DND-41 (cell line): Measurements from ENCODE around the gene STX19.
A peak's percentile ranks its signal among the peaks of the same experiment; 100 is the strongest.

Source experiments
- ATAC-seq: fragments of 200-7000 bp; cut with Tn5 transposase; 3 replicates; pipeline ENCODE4 v1.9.1; 2021; ENCODE audit warnings: low read depth; ENCODE audit not compliant: insufficient read depth
- DNase-seq: peaks from one replicate; pipeline ENCODE4 v3.0.0-alpha.2; 2020
- H2AFZ ChIP-seq: 2 replicates; pipeline ENCODE4 v1.6.0; 2012; ENCODE audit warnings: low read depth, low read length
- H3K27ac ChIP-seq: 2 replicates; pipeline ENCODE4 v1.5.1; 2012; ENCODE audit warnings: low read length, inconsistent platforms
- H3K27me3 ChIP-seq: fragments of 200-600 bp; sonication (generic); 2 replicates; pipeline ENCODE4 v1.6.0; 2012; ENCODE audit warnings: low read length, mild to moderate bottlenecking, inconsistent platforms; ENCODE audit not compliant: insufficient read depth, poor library complexity
- H3K36me3 ChIP-seq: 2 replicates; pipeline ENCODE4 v1.5.1; 2012; ENCODE audit warnings: low read length, inconsistent platforms; ENCODE audit not compliant: insufficient read depth
- H3K4me1 ChIP-seq: 2 replicates; pipeline ENCODE4 v1.5.1; 2012; ENCODE audit warnings: mild to moderate bottlenecking, low read length; ENCODE audit not compliant: insufficient read depth
- H3K4me2 ChIP-seq: 2 replicates; pipeline ENCODE4 v1.6.0; 2012; ENCODE audit warnings: mild to moderate bottlenecking, moderate library complexity, low read length, inconsistent platforms; ENCODE audit not compliant: insufficient read depth
- H3K4me3 ChIP-seq, 2 experiments: fragments of 200-600 bp in 1 of 2; shearing (Covaris generic) in 1 of 2; 2 replicates each; pipeline ENCODE4 v1.5.1; 2012 to 2016; ENCODE audit warnings: inconsistent platforms in 2 of 2, low read length in 2 of 2, mild to moderate bottlenecking in 2 of 2, low read depth in 1 of 2, moderate library complexity in 1 of 2
- H3K79me2 ChIP-seq: 2 replicates; pipeline ENCODE4 v1.6.0; 2012; ENCODE audit warnings: low read length, inconsistent platforms; ENCODE audit not compliant: insufficient read depth
- H3K9ac ChIP-seq: 2 replicates; pipeline ENCODE4 v1.6.0; 2012; ENCODE audit warnings: low read depth, mild to moderate bottlenecking, inconsistent platforms, low read length, moderate library complexity
- H3K9me3 ChIP-seq: 2 replicates; pipeline ENCODE4 v1.5.1; 2012; ENCODE audit warnings: low read length, moderate library complexity, mild to moderate bottlenecking, inconsistent platforms; ENCODE audit not compliant: insufficient read depth, severe bottlenecking
- H4K20me1 ChIP-seq: 2 replicates; pipeline ENCODE4 v1.6.0; 2012; ENCODE audit warnings: low read length; ENCODE audit not compliant: insufficient read depth
- EZH2 ChIP-seq: IDR thresholded peaks from 3 replicates; pipeline ENCODE4 v1.6.1; 2012; ENCODE audit warnings: borderline replicate concordance, low read depth, mild to moderate bottlenecking, moderate library complexity, low read length, inconsistent platforms; ENCODE audit not compliant: severe bottlenecking
- TF ChIP-seq, protein P1 (sequence below): IDR thresholded peaks from 2 replicates; pipeline ENCODE4 v1.5.1; 2012; ENCODE audit warnings: borderline replicate concordance, low read length, moderate library complexity, mild to moderate bottlenecking; ENCODE audit not compliant: poor library complexity, severe bottlenecking; ENCODE audit errors: extremely low read depth

Gene STX19

GRCh38 chr3:94008253-94008652 is 20.1 kb downstream of the STX19 start:
- ATAC-seq: no peak

DNA sequence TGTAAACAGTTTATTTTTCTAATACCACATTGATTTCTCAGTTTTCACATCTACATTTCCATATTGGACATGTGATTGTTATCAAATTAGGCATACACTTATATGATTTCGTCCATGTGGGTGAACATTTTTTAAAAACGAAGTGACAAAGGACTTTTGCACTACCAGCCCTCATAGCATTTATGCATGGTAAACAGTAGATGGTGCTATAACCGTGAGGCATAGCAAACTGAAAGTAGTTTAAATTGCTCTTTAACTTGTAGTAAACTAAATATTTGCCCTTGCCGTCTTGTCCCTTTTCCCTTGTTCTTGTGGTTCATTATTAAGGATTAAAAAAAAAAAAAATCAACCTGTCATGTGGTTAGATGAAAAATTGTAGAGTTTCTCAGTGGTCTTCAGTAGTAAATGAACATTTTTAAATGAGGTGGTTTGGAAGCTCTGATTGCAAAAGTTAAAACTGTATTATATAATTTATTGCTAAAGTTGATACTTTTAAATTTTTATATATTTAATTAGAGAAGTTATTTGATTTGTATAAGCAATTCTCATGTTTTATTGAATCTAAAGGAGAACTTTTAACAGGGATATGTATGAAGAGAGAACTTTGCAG is 24.0 kb downstream of the STX19 start:
- Histone ChIP-seq H3K4me1 (peaks cover 5% of the 10 kb centered on the region; the same call in 1 of the 2 replicates), H3K9ac (peak overlapping the region; percentile 43), H3K4me2 (peak overlapping the region; percentile 67), H4K20me1 (no peaks in the 10 kb centered on the region), H3K9me3 (no peaks in the 10 kb centered on the region), H2AFZ (peak overlapping the region; percentile 73), H3K36me3 (no peaks in the 10 kb centered on the region; the same call in 1 of the 2 replicates), H3K79me2 (no peaks in the 10 kb centered on the region), H3K4me3 (peak overlapping the region in 1 of 2 experiments; percentile 49; a peak in 1 of 4 replicates), H3K27me3 (no peaks in the 10 kb centered on the region), H3K27ac (peak overlapping the region; percentile 69)
- ATAC-seq: peak; percentile 96
- DNase-seq: no peak
- TF ChIP-seq, protein P1, sequence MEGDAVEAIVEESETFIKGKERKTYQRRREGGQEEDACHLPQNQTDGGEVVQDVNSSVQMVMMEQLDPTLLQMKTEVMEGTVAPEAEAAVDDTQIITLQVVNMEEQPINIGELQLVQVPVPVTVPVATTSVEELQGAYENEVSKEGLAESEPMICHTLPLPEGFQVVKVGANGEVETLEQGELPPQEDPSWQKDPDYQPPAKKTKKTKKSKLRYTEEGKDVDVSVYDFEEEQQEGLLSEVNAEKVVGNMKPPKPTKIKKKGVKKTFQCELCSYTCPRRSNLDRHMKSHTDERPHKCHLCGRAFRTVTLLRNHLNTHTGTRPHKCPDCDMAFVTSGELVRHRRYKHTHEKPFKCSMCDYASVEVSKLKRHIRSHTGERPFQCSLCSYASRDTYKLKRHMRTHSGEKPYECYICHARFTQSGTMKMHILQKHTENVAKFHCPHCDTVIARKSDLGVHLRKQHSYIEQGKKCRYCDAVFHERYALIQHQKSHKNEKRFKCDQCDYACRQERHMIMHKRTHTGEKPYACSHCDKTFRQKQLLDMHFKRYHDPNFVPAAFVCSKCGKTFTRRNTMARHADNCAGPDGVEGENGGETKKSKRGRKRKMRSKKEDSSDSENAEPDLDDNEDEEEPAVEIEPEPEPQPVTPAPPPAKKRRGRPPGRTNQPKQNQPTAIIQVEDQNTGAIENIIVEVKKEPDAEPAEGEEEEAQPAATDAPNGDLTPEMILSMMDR: peak; percentile 93
- TF ChIP-seq EZH2: no peak

More at GRCh38 chr3:94008253-94008652, 20.1 kb downstream of the STX19 start:
- Histone ChIP-seq H3K9ac (no peak overlapping the region), H3K9me3 (no peaks in the 10 kb centered on the region), H3K27me3 (no peaks in the 10 kb centered on the region), H4K20me1 (no peaks in the 10 kb centered on the region), H3K79me2 (no peaks in the 10 kb centered on the region), H2AFZ (no peak overlapping the region), H3K4me3 (no peak overlapping the region), H3K27ac (no peak overlapping the region), H3K4me2 (no peak overlapping the region), H3K4me1 (peaks cover 5% of the 10 kb centered on the region; the same call in 1 of the 2 replicates), H3K36me3 (no peaks in the 10 kb centered on the region; the same call in 1 of the 2 replicates)
- DNase-seq: no peak
- TF ChIP-seq, protein P1: no peak
- no peak for TF ChIP-seq EZH2

DNA sequence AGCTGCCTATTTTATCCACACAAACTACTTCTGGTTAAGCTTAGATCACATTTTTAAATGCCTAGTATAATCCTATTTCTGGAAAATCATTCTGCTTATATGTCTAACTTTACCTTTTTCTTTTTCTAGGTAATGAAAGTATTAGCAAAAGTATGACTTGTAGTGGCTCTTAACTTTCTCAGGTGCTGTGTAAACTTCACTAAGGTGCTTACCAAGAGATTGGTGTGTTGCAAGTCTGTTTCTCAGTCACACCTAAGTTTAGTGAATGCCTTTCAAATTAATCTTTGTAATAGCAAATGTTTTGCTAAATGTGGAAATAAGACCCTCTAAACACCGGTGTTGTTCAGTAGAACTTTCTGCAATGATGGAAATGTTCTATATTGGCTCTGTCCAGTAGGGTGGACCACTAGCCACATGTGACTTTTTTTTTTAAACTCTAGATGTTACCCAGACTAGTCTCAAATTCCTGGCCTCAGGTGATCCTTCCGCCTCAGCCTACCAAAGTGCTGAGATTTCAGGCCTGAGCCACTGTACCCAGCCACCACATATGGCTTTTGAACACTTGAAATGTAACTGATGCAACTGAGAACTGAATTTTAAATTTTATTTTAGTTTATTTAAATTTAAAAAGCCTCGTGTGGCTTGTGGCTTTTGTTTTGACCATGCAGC is 26.4 kb downstream of the STX19 start:
- peaks cover 5% of the 10 kb centered on the region; the same call in 1 of the 2 replicates for H3K4me1 ChIP-seq
- no peaks in the 10 kb centered on the region for H3K27me3 ChIP-seq
- no peak overlapping the region for H2AFZ ChIP-seq
- peaks cover under 1% of the 10 kb centered on the region; the same call in 1 of the 2 replicates for H3K36me3 ChIP-seq
- no peak overlapping the region for H3K4me2 ChIP-seq
- TF ChIP-seq EZH2: no peak
- TF ChIP-seq, protein P1: no peak
- DNase-seq (no peak), ATAC-seq (no peak)
- no peaks in the 10 kb centered on the region for H4K20me1 ChIP-seq
- no peaks in the 10 kb centered on the region for H3K79me2 ChIP-seq
- no peak overlapping the region for H3K27ac ChIP-seq
- H3K9me3 ChIP-seq: no peaks in the 10 kb centered on the region
- H3K4me3 ChIP-seq: no peak overlapping the region
- H3K9ac ChIP-seq: no peak overlapping the region
